AG20443 (cell line): ENCODE data around the gene CCDC69.

Experiments
- DNase-seq: peaks from one replicate; pipeline ENCODE4 v3.0.0; 2012; ENCODE audit warnings: low spot score, mixed read lengths

CCDC69 gene

GRCh38 chr5:151159649-151160373 lies 64.1 kb downstream of the CCDC69 start:
- DNase-seq = no peak

- no peak for DNase-seq
These were observed 65.6 kb downstream of the CCDC69 start for GRCh38 chr5:151158287-151158661.

- DNase-seq = peak; percentile 97
These were observed 66.2 kb downstream of the CCDC69 start, which contains the start of gene ANXA6 for GRCh38 chr5:151157426-151158286. Gene ANXA6, minus strand, starts transcription at chr5:151157779. Its CDS starts 9,878 bp downstream, at chr5:151147901.

DNA sequence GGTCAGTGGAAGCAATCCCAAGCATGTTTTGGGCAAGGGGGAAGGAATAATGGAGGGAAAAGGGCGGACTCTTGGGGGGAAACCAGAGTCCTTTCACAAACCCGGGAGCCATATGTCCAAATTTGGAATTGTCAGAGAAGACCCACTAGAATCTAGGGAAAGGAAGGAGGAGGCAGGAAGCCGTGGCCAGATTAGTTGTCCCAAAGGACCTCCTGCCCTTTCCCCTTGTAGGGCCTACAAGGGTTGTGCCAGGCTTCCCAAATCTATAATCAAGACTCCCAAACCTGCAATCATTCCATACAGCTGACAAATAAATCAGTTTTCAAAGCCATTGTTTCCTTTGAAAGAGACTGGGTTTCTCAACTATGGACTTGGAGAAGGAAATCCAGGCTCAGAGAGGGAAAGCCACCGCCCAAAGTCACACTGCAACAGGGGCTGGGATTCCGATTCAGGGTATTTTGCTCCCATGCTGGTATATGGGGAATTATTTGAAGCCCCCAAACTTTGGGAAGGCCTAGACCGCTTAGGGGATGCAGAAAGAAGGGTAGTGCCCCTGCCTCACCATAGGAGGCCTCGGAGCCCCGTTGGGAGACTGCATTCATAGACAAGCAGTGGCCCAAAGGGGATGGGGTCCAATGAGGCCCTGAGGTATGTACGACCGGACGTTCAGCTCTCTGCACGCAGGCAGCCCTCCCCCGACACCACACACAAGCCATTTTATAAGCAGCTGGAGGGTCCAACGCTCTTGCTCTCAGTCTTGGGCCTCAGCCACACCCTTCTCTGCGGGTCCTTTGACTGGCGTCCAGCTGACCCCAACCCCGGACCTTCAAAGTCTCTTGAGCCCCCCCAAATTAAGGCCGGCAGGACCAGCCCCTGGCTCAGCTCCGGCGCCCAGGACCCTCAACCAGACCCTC lies 67.1 kb downstream of the CCDC69 start:
- peak; percentile 43 for DNase-seq

DNA sequence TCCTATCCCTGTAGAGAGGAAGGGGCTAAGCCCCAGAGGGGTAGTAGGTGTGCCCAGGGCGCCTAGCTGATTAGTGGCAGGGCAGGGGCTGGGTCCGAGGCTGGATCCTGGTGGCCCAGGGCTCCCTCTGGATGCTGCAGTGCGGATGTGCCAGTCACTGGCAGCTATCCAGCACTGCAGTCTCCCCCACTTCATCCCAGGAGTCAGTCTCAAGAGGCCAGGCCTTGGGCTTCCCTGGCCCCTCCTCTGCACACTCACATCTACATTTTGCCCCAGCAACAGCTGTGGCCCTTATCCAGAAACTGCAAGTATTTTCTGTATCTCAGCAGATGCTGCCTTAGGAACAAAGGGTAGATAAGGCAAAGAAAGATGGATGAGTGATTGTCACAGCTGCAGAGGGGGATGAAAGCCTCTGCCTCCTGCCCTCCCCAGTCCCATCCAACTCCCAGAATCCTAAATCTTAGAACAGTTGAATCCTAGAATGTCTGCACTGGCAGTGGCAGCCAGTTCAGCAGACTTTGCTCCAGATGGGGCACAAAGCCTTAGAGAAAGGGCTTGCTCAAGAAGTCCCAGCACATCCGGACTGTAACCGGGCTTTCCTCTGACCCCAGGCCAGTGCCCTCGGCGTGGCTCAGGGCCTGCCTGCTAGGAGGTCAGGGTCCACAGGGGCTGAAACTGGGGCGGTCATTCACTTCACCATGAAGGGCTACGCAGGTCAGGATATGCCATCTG lies 68.0 kb downstream of the CCDC69 start:
- peak; percentile 64 for DNase-seq

- DNase-seq = no peak
These were observed 68.7 kb downstream of the CCDC69 start for GRCh38 chr5:151154931-151155774.

DNA sequence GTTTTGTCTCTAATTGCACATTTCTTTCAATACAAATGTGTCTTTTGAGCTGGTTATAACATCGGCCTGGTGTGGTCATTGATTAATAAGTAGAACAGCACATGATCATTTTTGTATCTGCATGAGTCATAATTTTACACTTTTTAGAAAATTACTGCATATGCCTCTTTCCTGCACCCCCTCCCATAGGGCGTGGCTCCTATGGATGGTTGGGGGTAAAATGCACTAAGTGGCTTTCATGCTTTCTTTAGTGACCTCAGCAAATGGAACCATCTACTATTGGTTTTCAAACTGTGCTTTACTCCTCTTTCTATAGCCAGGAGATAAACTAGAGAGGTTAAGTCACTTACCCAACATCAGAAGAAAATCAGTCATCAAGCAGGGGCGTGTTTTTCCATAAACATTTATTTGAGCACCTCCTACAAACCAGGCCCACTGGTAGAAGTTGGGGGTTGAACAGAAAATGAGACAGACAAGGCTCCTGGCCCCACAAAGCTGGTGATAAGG lies 70.1 kb downstream of the CCDC69 start:
- no peak for DNase-seq

GRCh38 chr5:151153300-151153699 lies 70.6 kb downstream of the CCDC69 start:
- DNase-seq = no peak

DNA sequence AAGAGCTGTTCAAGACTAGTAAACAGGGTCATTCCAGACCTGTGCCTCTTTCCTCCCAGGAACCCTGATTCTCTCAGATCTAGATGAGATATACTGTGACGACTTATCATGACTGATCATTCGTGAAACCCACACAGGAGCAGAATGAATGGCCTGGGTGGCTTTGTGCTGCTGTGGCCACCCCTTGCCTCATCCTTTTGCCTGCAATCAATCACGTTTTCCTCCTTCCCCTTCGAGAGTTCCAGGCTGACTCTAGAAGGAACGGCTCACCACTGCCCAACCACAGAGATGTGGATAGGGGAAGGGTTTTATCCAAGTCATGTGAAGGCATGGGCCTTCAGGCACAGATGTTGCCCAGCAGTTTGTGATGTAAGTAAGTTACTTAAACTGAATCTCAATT lies 72.1 kb downstream of the CCDC69 start:
- peak; percentile 61 for DNase-seq

DNA sequence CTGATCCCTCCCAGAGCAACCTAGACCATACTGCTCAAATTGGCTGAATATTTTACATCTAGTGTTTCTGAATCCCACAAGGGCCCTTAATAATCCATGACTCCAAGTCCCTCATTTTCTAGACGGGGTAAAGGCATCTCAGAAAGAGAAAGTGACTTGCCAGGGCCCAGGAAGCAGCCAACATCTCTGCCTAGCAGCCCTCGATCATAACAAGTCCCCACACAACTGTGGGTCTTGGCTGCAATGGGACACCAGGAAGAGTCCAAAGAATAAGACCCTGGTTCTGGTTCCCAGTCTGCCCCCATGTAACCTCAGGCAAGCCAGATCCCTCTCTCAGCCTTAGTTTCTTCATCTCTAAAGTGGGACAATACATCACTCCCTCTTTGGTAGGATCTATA lies 72.6 kb downstream of the CCDC69 start:
- no peak for DNase-seq

GRCh38 chr5:151150471-151151262 lies 73.2 kb downstream of the CCDC69 start:
- DNase-seq = peak; percentile 53

DNA sequence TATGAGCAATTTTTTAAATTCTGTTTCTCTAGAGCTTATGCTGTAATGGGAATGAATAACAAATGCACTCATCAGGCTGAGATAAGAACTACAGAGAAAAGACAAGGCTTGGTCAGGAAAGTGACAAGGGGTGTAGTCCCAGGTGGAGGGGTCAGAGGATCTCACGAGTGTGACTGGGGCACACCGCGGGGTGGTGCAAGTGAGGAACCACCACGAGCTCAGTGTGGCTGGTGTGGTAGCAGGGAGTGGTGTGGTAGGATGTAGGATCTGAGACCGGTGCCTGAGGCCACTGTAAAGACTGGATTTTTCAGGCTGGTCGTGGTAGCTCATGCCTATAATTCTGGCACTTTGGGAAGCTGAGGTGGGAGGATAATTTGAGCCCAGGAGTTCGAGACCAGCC lies 75.3 kb downstream of the CCDC69 start:
- DNase-seq = no peak

DNA sequence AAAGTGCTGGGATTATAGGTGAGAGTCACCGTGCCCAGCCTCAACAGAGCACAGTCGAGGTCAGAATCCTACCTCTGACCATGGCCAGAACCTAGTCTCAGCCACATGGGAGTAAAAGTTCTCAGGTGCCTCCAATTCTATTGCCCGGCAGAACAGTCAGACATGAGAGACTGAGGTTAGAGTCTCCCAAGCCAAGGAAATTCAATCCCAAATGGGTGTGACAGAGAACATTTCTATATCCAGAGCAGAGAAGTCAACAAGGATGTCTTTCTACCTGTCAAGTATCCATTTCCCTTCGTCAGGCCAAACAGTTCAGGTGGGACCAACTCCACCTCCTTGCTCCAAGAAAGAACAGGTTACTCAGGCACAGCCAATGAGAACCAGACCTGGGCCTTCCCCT lies 76.9 kb downstream of the CCDC69 start:
- no peak for DNase-seq

DNA sequence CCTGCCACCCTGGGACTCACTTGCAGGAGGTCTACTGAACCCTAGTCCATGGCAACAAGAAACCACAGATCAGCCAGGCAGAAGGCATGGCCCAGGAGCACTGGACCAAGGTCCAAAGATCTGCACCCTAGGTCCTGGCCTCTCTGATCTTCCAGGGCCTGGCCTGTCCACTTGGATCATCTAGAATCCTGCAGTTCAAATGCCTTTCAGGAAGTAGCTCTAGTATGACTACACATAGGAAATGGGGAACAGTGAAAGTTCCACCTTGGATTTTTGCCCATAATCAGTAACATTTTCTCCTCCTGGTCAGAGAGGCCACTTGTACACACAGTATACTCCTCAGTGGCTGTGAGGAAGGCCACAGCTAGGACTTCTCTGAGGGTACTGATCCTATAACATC lies 77.8 kb downstream of the CCDC69 start:
- DNase-seq = no peak

- DNase-seq = no peak
These were observed 79.0 kb downstream of the CCDC69 start for GRCh38 chr5:151144922-151145321.

- no peak for DNase-seq
These were observed 79.6 kb downstream of the CCDC69 start for GRCh38 chr5:151144275-151144674.

- no peak for DNase-seq
These were observed 80.2 kb downstream of the CCDC69 start for GRCh38 chr5:151143645-151144044.

- no peak for DNase-seq
These were observed 81.0 kb downstream of the CCDC69 start for GRCh38 chr5:151142933-151143332.

GRCh38 chr5:151141535-151141934 lies 82.4 kb downstream of the CCDC69 start:
- no peak for DNase-seq
